SK-N-SH (cell line): ENCODE results near the gene ACACA. TPM values are rescaled to one million over a fixed set of nuclear protein-coding genes. Genes with fewer than 3 reads are reported as not detected.

Experiments used
- CTCF ChIA-PET: fragments of 300-600, 350-600 bp; formaldehyde crosslinking; extraction: SDS; loops from one replicate; lab custom pipeline; 2021; lab: Yijun Ruan, JAX
- POLR2A ChIA-PET: fragments of 350-600 bp; sonication (Branson Sonifier 250); formaldehyde crosslinking; extraction: SDS; loops from one replicate; lab custom pipeline; 2020; ENCODE audit warnings: antibody characterized with exemption, inconsistent platforms; lab: Yijun Ruan, JAX
- DNase-seq: peaks from one replicate; pipeline ENCODE4 v3.0.0; 2012
- H2AFZ ChIP-seq: fragments of 200-600 bp; sonication (generic); 2 replicates; pipeline ENCODE4 v1.8.1; 2016; ENCODE audit warnings: antibody characterized with exemption, mild to moderate bottlenecking, low read depth
- H3F3A ChIP-seq: fragments of 200-600 bp; sonication (generic); replicated peaks from 2 replicates; pipeline ENCODE3; 2016; ENCODE audit warnings: antibody characterized with exemption, mild to moderate bottlenecking; ENCODE audit not compliant: insufficient read depth
- H3K27ac ChIP-seq, 2 experiments: fragments of 200-500 bp in 1 of 2; fragments of 200-600 bp in 1 of 2; sonication (Bioruptor generic) in 1 of 2; sonication (generic), shearing (Covaris generic) in 1 of 2; 2 replicates each; pipeline versions ENCODE4 v1.5.1 to v1.6.1; 2014 to 2016; ENCODE audit warnings: low read depth in 2 of 2, inconsistent platforms in 1 of 2, low read length in 1 of 2, mild to moderate bottlenecking in 1 of 2, mixed read lengths in 1 of 2
- H3K27me3 ChIP-seq: fragments of 200-600 bp; sonication (generic), shearing (Covaris generic); 2 replicates; pipeline ENCODE4 v1.6.1; 2016; ENCODE audit warnings: mixed run types; ENCODE audit not compliant: insufficient read depth
- H3K36me3 ChIP-seq, 2 experiments: fragments of 200-500 bp in 1 of 2; fragments of 200-600 bp in 1 of 2; sonication (Bioruptor generic) in 1 of 2; sonication (generic) in 1 of 2; replicated peaks in 1 of 2; 2 replicates each; pipeline versions ENCODE3 to v1.5.1; 2014 to 2016; ENCODE audit warnings: low read length in 1 of 2, mild to moderate bottlenecking in 1 of 2; ENCODE audit not compliant: insufficient read depth in 2 of 2, control insufficient read depth in 1 of 2
- H3K4me1 ChIP-seq, 2 experiments: fragments of 200-500 bp in 1 of 2; fragments of 200-600 bp in 1 of 2; sonication (Bioruptor generic) in 1 of 2; sonication (generic), shearing (Covaris generic) in 1 of 2; 2 replicates each; pipeline versions ENCODE4 v1.5.1 to v1.6.1; 2014 to 2016; ENCODE audit warnings: low read depth in 1 of 2, low read length in 1 of 2, mixed run types in 1 of 2; ENCODE audit not compliant: insufficient read depth in 2 of 2, control insufficient read depth in 1 of 2
- H3K4me2 ChIP-seq: fragments of 200-600 bp; sonication (generic), shearing (Covaris generic); 2 replicates; pipeline ENCODE4 v1.6.1; 2017; ENCODE audit warnings: mixed run types
- H3K4me3 ChIP-seq, 2 experiments: fragments of 200-500 bp in 1 of 2; fragments of 200-600 bp in 1 of 2; sonication (Bioruptor generic) in 1 of 2; sonication (generic), shearing (Covaris generic) in 1 of 2; 2 replicates each; pipeline versions ENCODE4 v1.5.1 to v1.8.1; 2014 to 2016; ENCODE audit warnings: low read depth in 2 of 2, inconsistent platforms in 1 of 2, low read length in 1 of 2, mild to moderate bottlenecking in 1 of 2, mixed read lengths in 1 of 2, moderate library complexity in 1 of 2
- H3K79me2 ChIP-seq: fragments of 200-600 bp; sonication (generic); 2 replicates; pipeline ENCODE4 v1.8.1; 2017; ENCODE audit warnings: mild to moderate bottlenecking; ENCODE audit not compliant: insufficient read depth
- H3K9ac ChIP-seq: fragments of 200-600 bp; sonication (generic); 2 replicates; pipeline ENCODE4 v1.6.1; 2017; ENCODE audit warnings: mixed run types
- H3K9me2 ChIP-seq: fragments of 200-600 bp; sonication (generic); 2 replicates; pipeline ENCODE4 v1.6.1; 2017; ENCODE audit warnings: mixed run types
- H3K9me3 ChIP-seq: fragments of 200-600 bp; sonication (generic); 2 replicates; pipeline ENCODE4 v1.6.1; 2017; ENCODE audit warnings: mixed run types, mild to moderate bottlenecking, moderate library complexity
- H4K20me1 ChIP-seq: fragments of 200-600 bp; sonication (generic); 2 replicates; pipeline ENCODE4 v1.6.1; 2017; ENCODE audit warnings: mild to moderate bottlenecking, mixed run types; ENCODE audit not compliant: insufficient read depth
- EP300 ChIP-seq, 2 experiments: IDR thresholded peaks; 2 replicates each; pipeline versions ENCODE4 v1.4.0 to v1.6.1; 2012; ENCODE audit warnings: borderline replicate concordance in 1 of 2, low read depth in 1 of 2, low read length in 1 of 2
- FOSL2 ChIP-seq: IDR thresholded peaks from 2 replicates; pipeline ENCODE4 v1.4.0; 2012; ENCODE audit warnings: low read depth, mild to moderate bottlenecking, moderate library complexity, borderline replicate concordance
- GABPA ChIP-seq: IDR thresholded peaks from 2 replicates; pipeline ENCODE4 v1.4.0; 2012; ENCODE audit warnings: low read depth, mild to moderate bottlenecking
- JUND ChIP-seq: IDR thresholded peaks from 2 replicates; pipeline ENCODE4 v1.4.0; 2012
- MEF2A ChIP-seq: IDR thresholded peaks from 2 replicates; pipeline ENCODE4 v1.4.0; 2012; ENCODE audit warnings: low read depth, borderline replicate concordance
- MXI1 ChIP-seq: IDR thresholded peaks from 2 replicates; pipeline ENCODE4 v1.6.1; 2012; ENCODE audit warnings: mild to moderate bottlenecking, low read depth, low read length, improper control_type of control experiment
- RAD21 ChIP-seq: IDR thresholded peaks from 2 replicates; pipeline ENCODE4 v1.6.1; 2012; ENCODE audit warnings: mild to moderate bottlenecking, low read length
- SIN3A ChIP-seq: IDR thresholded peaks from 2 replicates; pipeline ENCODE4 v1.6.1; 2012; ENCODE audit warnings: low read depth, mild to moderate bottlenecking, low read length, moderate library complexity, borderline replicate concordance
- SMC3 ChIP-seq: IDR thresholded peaks from 2 replicates; pipeline ENCODE4 v1.6.1; 2012; ENCODE audit warnings: low read depth, low read length, improper control_type of control experiment
- TAF1 ChIP-seq: IDR thresholded peaks from 2 replicates; pipeline ENCODE4 v1.6.1; 2012; ENCODE audit warnings: low read depth, mild to moderate bottlenecking, low read length, moderate library complexity, borderline replicate concordance
- WGBS: methylation state at CpG from one replicate; pipeline ENCODE4 v1.1.6; 2017; ENCODE audit warnings: low lambda C conversion rate; 5-methylcytosine and 5-hydroxymethylcytosine counted together
- polyA plus RNA-seq, 3 experiments: library from polyadenylated mRNA; depleted of rRNA; stranded (reverse); fragments of >200 nt; gene quantifications; 2 replicates each; pipeline ENCODE4 v1.2.3, GENCODE V29; 2012
- TF ChIP-seq, protein P1 (sequence below): fragments of 150-350 bp; IDR thresholded peaks from 2 replicates; pipeline ENCODE4 v1.6.1; 2017; ENCODE audit warnings: antibody characterized with exemption, low read length, low read depth, borderline replicate concordance
- TF ChIP-seq, protein P2 (sequence below): IDR thresholded peaks from 2 replicates; pipeline ENCODE4 v1.4.0; 2012; ENCODE audit warnings: low read depth, borderline replicate concordance
- TF ChIP-seq, protein P3 (sequence below): fragments of 150-350 bp; IDR thresholded peaks from 2 replicates; pipeline ENCODE4 v1.6.1; 2016; ENCODE audit warnings: mild to moderate bottlenecking, low read depth, low read length
- TF ChIP-seq, protein P4 (sequence below): IDR thresholded peaks from 2 replicates; pipeline ENCODE4 v1.4.0; 2012; ENCODE audit warnings: low read depth, borderline replicate concordance

ACACA gene
- polyA plus RNA-seq, 1 of the 3 experiments (the other 2 are of a cell fraction) = 27.2 TPM

DNA sequence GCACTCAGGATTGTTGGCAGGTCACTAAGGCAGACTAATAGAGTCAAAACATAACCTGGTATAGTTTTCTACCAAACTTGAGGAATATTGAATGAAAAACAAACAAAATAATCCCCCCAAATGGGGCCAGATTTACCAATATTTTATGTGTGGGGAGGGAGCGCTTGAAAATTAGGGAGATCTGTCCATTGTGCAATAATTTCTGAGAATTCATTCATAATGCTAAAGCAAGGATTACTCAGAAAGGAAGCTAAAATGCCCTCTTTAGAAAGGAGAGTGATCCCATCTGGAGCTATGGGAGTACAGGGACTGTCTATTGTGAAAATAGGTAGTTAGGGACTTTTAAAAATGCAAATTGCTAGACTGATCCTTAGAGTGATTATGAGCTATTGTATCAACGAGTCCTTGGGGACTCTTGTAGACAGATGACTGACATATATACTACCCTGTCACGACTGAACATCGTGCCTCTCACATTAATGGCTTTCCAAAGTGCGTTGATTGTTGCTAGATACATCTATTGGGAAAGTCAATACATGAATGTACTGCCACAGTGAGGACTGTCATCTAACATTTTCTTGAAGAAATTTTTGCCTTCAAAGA, 264.2 kb downstream of the ACACA start:
- Histone ChIP-seq H3K4me2 (no peak overlapping the region), H3F3A (no peaks in the 10 kb centered on the region), H3K79me2 (no peaks in the 10 kb centered on the region), H3K27me3 (no peaks in the 10 kb centered on the region), H4K20me1 (no peaks in the 10 kb centered on the region), H2AFZ (no peak overlapping the region), H3K36me3 (peaks cover 11 to 21% of the 10 kb centered on the region in 2 experiments), H3K9me2 (no peaks in the 10 kb centered on the region), H3K9ac (no peak overlapping the region), H3K27ac (peak overlapping the region in 1 of 2 experiments; percentile 28; a peak in 1 of 4 replicates), H3K9me3 (no peaks in the 10 kb centered on the region), H3K4me3 (no peak overlapping the region), H3K4me1 (peaks cover 4 to 37% of the 10 kb centered on the region in 2 experiments; a peak in 3 of 4 replicates)
- POLR2A ChIA-PET = no interaction called here
- CTCF ChIA-PET = interaction anchor here (0.7 to 1.7 kb wide), 3 partner anchors 22 to 95 kb away, joined by 3 to 7 read pairs (median 3); no protein-coding TSS in a partner anchor
- 92% methylated on average over 5 of the region's 5 CpGs for WGBS
- TF ChIP-seq, protein P1, sequence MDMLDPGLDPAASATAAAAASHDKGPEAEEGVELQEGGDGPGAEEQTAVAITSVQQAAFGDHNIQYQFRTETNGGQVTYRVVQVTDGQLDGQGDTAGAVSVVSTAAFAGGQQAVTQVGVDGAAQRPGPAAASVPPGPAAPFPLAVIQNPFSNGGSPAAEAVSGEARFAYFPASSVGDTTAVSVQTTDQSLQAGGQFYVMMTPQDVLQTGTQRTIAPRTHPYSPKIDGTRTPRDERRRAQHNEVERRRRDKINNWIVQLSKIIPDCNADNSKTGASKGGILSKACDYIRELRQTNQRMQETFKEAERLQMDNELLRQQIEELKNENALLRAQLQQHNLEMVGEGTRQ = no peak
- TF ChIP-seq RAD21 (no peak), JUND (no peak), GABPA (no peak), SMC3 (no peak), TAF1 (no peak), FOSL2 (no peak), MXI1 (no peak), MEF2A (no peak), EP300 (IDR thresholded peaks at IDR 0.05; ENCODE audit: borderline replicate concordance in 1 of 2, low read depth in 1 of 2, low read length in 1 of 2) (no peak), SIN3A (no peak)
- TF ChIP-seq, protein P2, sequence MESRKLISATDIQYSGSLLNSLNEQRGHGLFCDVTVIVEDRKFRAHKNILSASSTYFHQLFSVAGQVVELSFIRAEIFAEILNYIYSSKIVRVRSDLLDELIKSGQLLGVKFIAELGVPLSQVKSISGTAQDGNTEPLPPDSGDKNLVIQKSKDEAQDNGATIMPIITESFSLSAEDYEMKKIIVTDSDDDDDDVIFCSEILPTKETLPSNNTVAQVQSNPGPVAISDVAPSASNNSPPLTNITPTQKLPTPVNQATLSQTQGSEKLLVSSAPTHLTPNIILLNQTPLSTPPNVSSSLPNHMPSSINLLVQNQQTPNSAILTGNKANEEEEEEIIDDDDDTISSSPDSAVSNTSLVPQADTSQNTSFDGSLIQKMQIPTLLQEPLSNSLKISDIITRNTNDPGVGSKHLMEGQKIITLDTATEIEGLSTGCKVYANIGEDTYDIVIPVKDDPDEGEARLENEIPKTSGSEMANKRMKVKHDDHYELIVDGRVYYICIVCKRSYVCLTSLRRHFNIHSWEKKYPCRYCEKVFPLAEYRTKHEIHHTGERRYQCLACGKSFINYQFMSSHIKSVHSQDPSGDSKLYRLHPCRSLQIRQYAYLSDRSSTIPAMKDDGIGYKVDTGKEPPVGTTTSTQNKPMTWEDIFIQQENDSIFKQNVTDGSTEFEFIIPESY = no peak
- TF ChIP-seq, protein P3, sequence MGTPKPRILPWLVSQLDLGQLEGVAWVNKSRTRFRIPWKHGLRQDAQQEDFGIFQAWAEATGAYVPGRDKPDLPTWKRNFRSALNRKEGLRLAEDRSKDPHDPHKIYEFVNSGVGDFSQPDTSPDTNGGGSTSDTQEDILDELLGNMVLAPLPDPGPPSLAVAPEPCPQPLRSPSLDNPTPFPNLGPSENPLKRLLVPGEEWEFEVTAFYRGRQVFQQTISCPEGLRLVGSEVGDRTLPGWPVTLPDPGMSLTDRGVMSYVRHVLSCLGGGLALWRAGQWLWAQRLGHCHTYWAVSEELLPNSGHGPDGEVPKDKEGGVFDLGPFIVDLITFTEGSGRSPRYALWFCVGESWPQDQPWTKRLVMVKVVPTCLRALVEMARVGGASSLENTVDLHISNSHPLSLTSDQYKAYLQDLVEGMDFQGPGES = no peak
- TF ChIP-seq, protein P4, sequence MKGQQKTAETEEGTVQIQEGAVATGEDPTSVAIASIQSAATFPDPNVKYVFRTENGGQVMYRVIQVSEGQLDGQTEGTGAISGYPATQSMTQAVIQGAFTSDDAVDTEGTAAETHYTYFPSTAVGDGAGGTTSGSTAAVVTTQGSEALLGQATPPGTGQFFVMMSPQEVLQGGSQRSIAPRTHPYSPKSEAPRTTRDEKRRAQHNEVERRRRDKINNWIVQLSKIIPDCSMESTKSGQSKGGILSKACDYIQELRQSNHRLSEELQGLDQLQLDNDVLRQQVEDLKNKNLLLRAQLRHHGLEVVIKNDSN = no peak
- no peak for DNase-seq
